SK-N-SH (cell line): Measurements from ENCODE around the gene MAML3. TPM values are rescaled to one million over a fixed set of nuclear protein-coding genes. Genes with fewer than 3 reads are reported as not detected.

ENCODE experiments used
- CTCF ChIA-PET: fragments of 300-600, 350-600 bp; formaldehyde crosslinking; extraction: SDS; loops from one replicate; lab custom pipeline; 2021; lab: Yijun Ruan, JAX
- POLR2A ChIA-PET: fragments of 350-600 bp; sonication (Branson Sonifier 250); formaldehyde crosslinking; extraction: SDS; loops from one replicate; lab custom pipeline; 2020; ENCODE audit warnings: antibody characterized with exemption, inconsistent platforms; lab: Yijun Ruan, JAX
- DNase-seq: peaks from one replicate; pipeline ENCODE4 v3.0.0; 2012
- H2AFZ ChIP-seq: fragments of 200-600 bp; sonication (generic); 2 replicates; pipeline ENCODE4 v1.8.1; 2016; ENCODE audit warnings: antibody characterized with exemption, mild to moderate bottlenecking, low read depth
- H3F3A ChIP-seq: fragments of 200-600 bp; sonication (generic); replicated peaks from 2 replicates; pipeline ENCODE3; 2016; ENCODE audit warnings: antibody characterized with exemption, mild to moderate bottlenecking; ENCODE audit not compliant: insufficient read depth
- H3K27ac ChIP-seq, 2 experiments: fragments of 200-500 bp in 1 of 2; fragments of 200-600 bp in 1 of 2; sonication (Bioruptor generic) in 1 of 2; sonication (generic), shearing (Covaris generic) in 1 of 2; 2 replicates each; pipeline versions ENCODE4 v1.5.1 to v1.6.1; 2014 to 2016; ENCODE audit warnings: low read depth in 2 of 2, inconsistent platforms in 1 of 2, low read length in 1 of 2, mild to moderate bottlenecking in 1 of 2, mixed read lengths in 1 of 2
- H3K27me3 ChIP-seq: fragments of 200-600 bp; sonication (generic), shearing (Covaris generic); 2 replicates; pipeline ENCODE4 v1.6.1; 2016; ENCODE audit warnings: mixed run types; ENCODE audit not compliant: insufficient read depth
- H3K36me3 ChIP-seq, 2 experiments: fragments of 200-500 bp in 1 of 2; fragments of 200-600 bp in 1 of 2; sonication (Bioruptor generic) in 1 of 2; sonication (generic) in 1 of 2; replicated peaks in 1 of 2; 2 replicates each; pipeline versions ENCODE3 to v1.5.1; 2014 to 2016; ENCODE audit warnings: low read length in 1 of 2, mild to moderate bottlenecking in 1 of 2; ENCODE audit not compliant: insufficient read depth in 2 of 2, control insufficient read depth in 1 of 2
- H3K4me1 ChIP-seq, 2 experiments: fragments of 200-500 bp in 1 of 2; fragments of 200-600 bp in 1 of 2; sonication (Bioruptor generic) in 1 of 2; sonication (generic), shearing (Covaris generic) in 1 of 2; 2 replicates each; pipeline versions ENCODE4 v1.5.1 to v1.6.1; 2014 to 2016; ENCODE audit warnings: low read depth in 1 of 2, low read length in 1 of 2, mixed run types in 1 of 2; ENCODE audit not compliant: insufficient read depth in 2 of 2, control insufficient read depth in 1 of 2
- H3K4me2 ChIP-seq: fragments of 200-600 bp; sonication (generic), shearing (Covaris generic); 2 replicates; pipeline ENCODE4 v1.6.1; 2017; ENCODE audit warnings: mixed run types
- H3K4me3 ChIP-seq, 2 experiments: fragments of 200-500 bp in 1 of 2; fragments of 200-600 bp in 1 of 2; sonication (Bioruptor generic) in 1 of 2; sonication (generic), shearing (Covaris generic) in 1 of 2; 2 replicates each; pipeline versions ENCODE4 v1.5.1 to v1.8.1; 2014 to 2016; ENCODE audit warnings: low read depth in 2 of 2, inconsistent platforms in 1 of 2, low read length in 1 of 2, mild to moderate bottlenecking in 1 of 2, mixed read lengths in 1 of 2, moderate library complexity in 1 of 2
- H3K79me2 ChIP-seq: fragments of 200-600 bp; sonication (generic); 2 replicates; pipeline ENCODE4 v1.8.1; 2017; ENCODE audit warnings: mild to moderate bottlenecking; ENCODE audit not compliant: insufficient read depth
- H3K9ac ChIP-seq: fragments of 200-600 bp; sonication (generic); 2 replicates; pipeline ENCODE4 v1.6.1; 2017; ENCODE audit warnings: mixed run types
- H3K9me2 ChIP-seq: fragments of 200-600 bp; sonication (generic); 2 replicates; pipeline ENCODE4 v1.6.1; 2017; ENCODE audit warnings: mixed run types
- H3K9me3 ChIP-seq: fragments of 200-600 bp; sonication (generic); 2 replicates; pipeline ENCODE4 v1.6.1; 2017; ENCODE audit warnings: mixed run types, mild to moderate bottlenecking, moderate library complexity
- H4K20me1 ChIP-seq: fragments of 200-600 bp; sonication (generic); 2 replicates; pipeline ENCODE4 v1.6.1; 2017; ENCODE audit warnings: mild to moderate bottlenecking, mixed run types; ENCODE audit not compliant: insufficient read depth
- FOSL2 ChIP-seq: IDR thresholded peaks from 2 replicates; pipeline ENCODE4 v1.4.0; 2012; ENCODE audit warnings: low read depth, mild to moderate bottlenecking, moderate library complexity, borderline replicate concordance
- GABPA ChIP-seq: IDR thresholded peaks from 2 replicates; pipeline ENCODE4 v1.4.0; 2012; ENCODE audit warnings: low read depth, mild to moderate bottlenecking
- IRF3 ChIP-seq: fragments of 150-350 bp; IDR thresholded peaks from 2 replicates; pipeline ENCODE4 v1.6.1; 2016; ENCODE audit warnings: mild to moderate bottlenecking, low read depth, low read length
- MAX ChIP-seq: IDR thresholded peaks from 2 replicates; pipeline ENCODE4 v1.4.0; 2012; ENCODE audit warnings: low read depth
- MEF2A ChIP-seq: IDR thresholded peaks from 2 replicates; pipeline ENCODE4 v1.4.0; 2012; ENCODE audit warnings: low read depth, borderline replicate concordance
- MXI1 ChIP-seq: IDR thresholded peaks from 2 replicates; pipeline ENCODE4 v1.6.1; 2012; ENCODE audit warnings: mild to moderate bottlenecking, low read depth, low read length, improper control_type of control experiment
- NFIC ChIP-seq: IDR thresholded peaks from 2 replicates; pipeline ENCODE4 v1.4.0; 2012; ENCODE audit warnings: borderline replicate concordance
- POLR2AphosphoS5 ChIP-seq: IDR thresholded peaks from 2 replicates; pipeline ENCODE4 v1.6.1; 2012; ENCODE audit warnings: low read depth, low read length
- RXRA ChIP-seq: IDR thresholded peaks from 2 replicates; pipeline ENCODE4 v1.4.0; 2012; ENCODE audit warnings: low read depth, mild to moderate bottlenecking, borderline replicate concordance
- SIN3A ChIP-seq: IDR thresholded peaks from 2 replicates; pipeline ENCODE4 v1.6.1; 2012; ENCODE audit warnings: low read depth, mild to moderate bottlenecking, low read length, moderate library complexity, borderline replicate concordance
- SMC3 ChIP-seq: IDR thresholded peaks from 2 replicates; pipeline ENCODE4 v1.6.1; 2012; ENCODE audit warnings: low read depth, low read length, improper control_type of control experiment
- TAF1 ChIP-seq: IDR thresholded peaks from 2 replicates; pipeline ENCODE4 v1.6.1; 2012; ENCODE audit warnings: low read depth, mild to moderate bottlenecking, low read length, moderate library complexity, borderline replicate concordance
- TCF12 ChIP-seq: IDR thresholded peaks from 2 replicates; pipeline ENCODE4 v1.4.0; 2012
- USF1 ChIP-seq: IDR thresholded peaks from 2 replicates; pipeline ENCODE4 v1.4.0; 2012; ENCODE audit warnings: low read depth, borderline replicate concordance
- USF2 ChIP-seq: fragments of 150-350 bp; IDR thresholded peaks from 2 replicates; pipeline ENCODE4 v1.6.1; 2017; ENCODE audit warnings: antibody characterized with exemption, low read length, low read depth, borderline replicate concordance
- ZBTB33 ChIP-seq: IDR thresholded peaks from 2 replicates; pipeline ENCODE4 v1.4.0; 2012; ENCODE audit warnings: low read depth, borderline replicate concordance
- WGBS: methylation state at CpG from one replicate; pipeline ENCODE4 v1.1.6; 2017; ENCODE audit warnings: low lambda C conversion rate; 5-methylcytosine and 5-hydroxymethylcytosine counted together
- polyA plus RNA-seq, 3 experiments: library from polyadenylated mRNA; depleted of rRNA; stranded (reverse); fragments of >200 nt; gene quantifications; 2 replicates each; pipeline ENCODE4 v1.2.3, GENCODE V29; 2012

The MAML3 gene
- polyA plus RNA-seq, 1 of the 3 experiments (the other 2 are of a cell fraction), result 5.3 TPM

- no peak for TF ChIP-seq FOSL2
- TF ChIP-seq TAF1, result no peak
Measured at GRCh38 chr4:140028101-140028500, 125.9 kb downstream of the MAML3 start (continued).

- Histone ChIP-seq H3K4me2 (no peak overlapping the region), H2AFZ (no peak overlapping the region), H3K27me3 (no peaks in the 10 kb centered on the region), H3K79me2 (peaks cover 3% of the 10 kb centered on the region; the same call in 1 of the 2 replicates), H3K9me3 (no peaks in the 10 kb centered on the region), H3F3A (no peaks in the 10 kb centered on the region), H3K9ac (no peak overlapping the region), H4K20me1 (no peaks in the 10 kb centered on the region), H3K4me1 (peaks cover 0 to 49% of the 10 kb centered on the region in 2 experiments; a peak in 2 of 4 replicates), H3K27ac (peak overlapping the region in 1 of 2 experiments; percentile 82; a peak in 2 of 4 replicates), H3K36me3 (no peaks in the 10 kb centered on the region), H3K4me3 (no peak overlapping the region), H3K9me2 (no peaks in the 10 kb centered on the region)
- 73% methylated on average over 5 of the region's 5 CpGs for WGBS
- ChIA-PET POLR2A (no interaction called here), CTCF (no interaction called here)
- TF ChIP-seq MEF2A, result no peak
- no peak for TF ChIP-seq GABPA
- no peak for TF ChIP-seq SMC3
- no peak for DNase-seq
Measured at GRCh38 chr4:140027101-140027500, 126.9 kb downstream of the MAML3 start.

GRCh38 chr4:140025470-140025869, 128.5 kb downstream of the MAML3 start:
- H3K36me3 ChIP-seq, result no peaks in the 10 kb centered on the region
- POLR2A ChIA-PET, result no interaction called here
- no peak for DNase-seq
- H3K27ac ChIP-seq, result no peak overlapping the region; a peak in 1 of 4 replicates
- H2AFZ ChIP-seq, result no peak overlapping the region
- H3K4me2 ChIP-seq, result no peak overlapping the region
- 78% methylated on average over 6 of the region's 6 CpGs for WGBS
- no peak overlapping the region for H3K9ac ChIP-seq
- peaks cover 3 to 39% of the 10 kb centered on the region in 2 experiments; a peak in 3 of 4 replicates for H3K4me1 ChIP-seq
- no peaks in the 10 kb centered on the region for H3K9me3 ChIP-seq
- H3K27me3 ChIP-seq, result no peaks in the 10 kb centered on the region
- H3K9me2 ChIP-seq, result no peaks in the 10 kb centered on the region
- CTCF ChIA-PET, result no interaction called here
- H3K4me3 ChIP-seq, result no peak overlapping the region
- peaks cover 3% of the 10 kb centered on the region; the same call in 1 of the 2 replicates for H3K79me2 ChIP-seq
- no peaks in the 10 kb centered on the region for H3F3A ChIP-seq
- H4K20me1 ChIP-seq, result no peaks in the 10 kb centered on the region
- TF ChIP-seq POLR2AphosphoS5, result no peak
- no peak for TF ChIP-seq NFIC
- no peak for TF ChIP-seq SMC3
- TF ChIP-seq USF1, result no peak
- no peak for TF ChIP-seq USF2
- TF ChIP-seq FOSL2, result no peak
- TF ChIP-seq IRF3, result no peak
- no peak for TF ChIP-seq MXI1
- no peak for TF ChIP-seq MAX
- TF ChIP-seq TCF12, result no peak
- TF ChIP-seq SIN3A, result no peak
- no peak for TF ChIP-seq ZBTB33
- TF ChIP-seq RXRA, result no peak
